ENCODE results near the gene TBC1D2B. TPM values are rescaled to one million over a fixed set of nuclear protein-coding genes. Genes with fewer than 3 reads are reported as not detected.
A peak's percentile ranks its signal among the peaks of the same experiment; 100 is the strongest.

Gene TBC1D2B
- total RNA-seq, 2 donors from 2014 or later = 54.0 to 58.5 TPM

DNA sequence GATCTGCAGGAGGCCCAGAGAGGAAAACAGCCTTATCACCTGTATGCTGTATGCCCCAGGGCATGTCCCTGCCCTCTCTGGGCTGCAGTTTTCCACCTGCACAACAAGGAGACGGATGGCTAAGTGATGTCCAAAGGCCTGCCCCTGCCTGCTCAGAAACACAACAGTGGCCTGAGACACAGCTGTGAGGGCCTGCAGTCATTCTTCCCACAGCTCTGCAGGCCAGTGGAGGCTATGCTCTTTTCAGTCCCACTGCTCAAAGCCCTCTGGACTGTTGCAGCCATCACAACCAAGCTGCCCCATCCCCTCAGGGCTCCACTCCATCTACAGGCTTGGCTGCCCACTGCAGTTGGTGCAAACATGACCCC, 5.2 kb upstream of the TBC1D2B start:
- TF ChIP-seq, protein P1, sequence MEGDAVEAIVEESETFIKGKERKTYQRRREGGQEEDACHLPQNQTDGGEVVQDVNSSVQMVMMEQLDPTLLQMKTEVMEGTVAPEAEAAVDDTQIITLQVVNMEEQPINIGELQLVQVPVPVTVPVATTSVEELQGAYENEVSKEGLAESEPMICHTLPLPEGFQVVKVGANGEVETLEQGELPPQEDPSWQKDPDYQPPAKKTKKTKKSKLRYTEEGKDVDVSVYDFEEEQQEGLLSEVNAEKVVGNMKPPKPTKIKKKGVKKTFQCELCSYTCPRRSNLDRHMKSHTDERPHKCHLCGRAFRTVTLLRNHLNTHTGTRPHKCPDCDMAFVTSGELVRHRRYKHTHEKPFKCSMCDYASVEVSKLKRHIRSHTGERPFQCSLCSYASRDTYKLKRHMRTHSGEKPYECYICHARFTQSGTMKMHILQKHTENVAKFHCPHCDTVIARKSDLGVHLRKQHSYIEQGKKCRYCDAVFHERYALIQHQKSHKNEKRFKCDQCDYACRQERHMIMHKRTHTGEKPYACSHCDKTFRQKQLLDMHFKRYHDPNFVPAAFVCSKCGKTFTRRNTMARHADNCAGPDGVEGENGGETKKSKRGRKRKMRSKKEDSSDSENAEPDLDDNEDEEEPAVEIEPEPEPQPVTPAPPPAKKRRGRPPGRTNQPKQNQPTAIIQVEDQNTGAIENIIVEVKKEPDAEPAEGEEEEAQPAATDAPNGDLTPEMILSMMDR (IDR thresholded peaks at IDR 0.05) = no peak
- ATAC-seq (ENCODE audit: insufficient number of reproducible peaks, low FRiP score, low read depth) (no peak), DNase-seq (ENCODE audit: low spot score) (no peak)
- no peaks in the 10 kb centered on the region for H3K27me3 ChIP-seq (replicated peaks; ENCODE audit: insufficient read depth)
- H3K4me3 ChIP-seq = no peak overlapping the region
- H3K4me1 ChIP-seq (ENCODE audit: control insufficient read depth in 1 of 2, low read depth in 2 of 2) = peaks cover 0 to 6% of the 10 kb centered on the region in 2 donors
- H3K9me3 ChIP-seq = no peaks in the 10 kb centered on the region
- H3K27ac ChIP-seq = no peak overlapping the region
- H3K36me3 ChIP-seq = no peaks in the 10 kb centered on the region

DNA sequence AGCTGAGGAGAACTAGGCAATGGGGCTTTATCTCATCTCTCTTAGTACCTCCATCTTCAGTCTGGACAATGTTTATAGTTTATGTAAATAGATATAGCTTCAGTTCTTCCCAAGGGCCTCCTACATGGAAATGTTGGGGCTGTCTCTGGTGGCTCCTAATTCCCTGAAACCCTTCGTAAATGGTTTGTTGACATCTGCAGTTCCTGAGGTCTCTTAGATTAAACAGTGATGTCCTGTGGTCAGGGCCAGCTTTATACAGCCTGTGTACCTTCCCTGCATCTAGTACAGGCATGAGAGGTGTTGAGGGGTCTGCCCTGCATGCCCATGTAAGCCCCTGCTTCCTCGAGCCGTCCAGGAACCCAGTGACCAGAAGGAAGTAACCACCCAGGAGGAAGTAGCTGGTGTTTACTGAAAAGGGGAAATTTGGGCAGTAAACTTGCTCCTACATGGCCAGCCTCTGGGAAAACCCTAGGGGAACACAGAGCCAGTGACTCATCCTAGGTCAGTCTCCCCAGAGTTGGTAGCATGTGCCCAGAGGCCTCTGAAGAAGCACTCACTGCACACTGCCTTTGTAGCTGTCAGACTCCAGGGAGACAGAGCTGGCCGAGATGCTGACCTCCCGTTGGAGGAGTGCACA, 4.7 kb upstream of the TBC1D2B start:
- ATAC-seq (ENCODE audit: insufficient number of reproducible peaks, low FRiP score, low read depth) (no peak), DNase-seq (ENCODE audit: low spot score) (no peak)
- Histone ChIP-seq H3K27me3 (replicated peaks; ENCODE audit: insufficient read depth) (no peaks in the 10 kb centered on the region), H3K4me1 (ENCODE audit: control insufficient read depth in 1 of 2, low read depth in 2 of 2) (peaks cover 0 to 6% of the 10 kb centered on the region in 2 donors), H3K36me3 (no peaks in the 10 kb centered on the region), H3K9me3 (no peaks in the 10 kb centered on the region), H3K27ac (no peak overlapping the region), H3K4me3 (no peak overlapping the region)
- TF ChIP-seq, protein P1 (IDR thresholded peaks at IDR 0.05) = no peak

DNA sequence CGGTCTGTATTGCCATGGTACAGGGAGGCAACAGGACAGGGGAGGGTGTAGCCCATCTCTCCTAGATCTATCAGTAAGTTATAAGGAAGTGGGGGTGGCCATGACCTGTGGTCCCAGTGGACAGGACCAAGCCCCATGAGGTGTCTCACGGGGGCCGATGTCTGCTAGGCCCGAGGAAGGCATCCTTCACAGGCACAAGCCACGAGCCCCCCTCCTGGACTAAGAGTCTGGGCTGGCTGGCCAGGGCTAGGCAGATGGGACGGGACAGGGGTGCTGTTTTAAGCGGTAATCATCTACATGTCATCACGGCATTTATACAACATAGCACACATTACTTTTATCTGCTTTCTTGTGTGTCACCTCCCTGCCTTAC, 2.6 kb upstream of the TBC1D2B start:
- H3K9me3 ChIP-seq = no peaks in the 10 kb centered on the region
- H3K4me1 ChIP-seq (ENCODE audit: control insufficient read depth in 1 of 2, low read depth in 2 of 2) = peaks cover 11 to 23% of the 10 kb centered on the region in 2 donors
- no peak overlapping the region for H3K27ac ChIP-seq
- no peak overlapping the region for H3K4me3 ChIP-seq
- TF ChIP-seq, protein P1 (IDR thresholded peaks at IDR 0.05) = no peak
- H3K27me3 ChIP-seq (replicated peaks; ENCODE audit: insufficient read depth) = no peaks in the 10 kb centered on the region
- DNase-seq (ENCODE audit: low spot score) (no peak), ATAC-seq (ENCODE audit: insufficient number of reproducible peaks, low FRiP score, low read depth) (no peak)
- H3K36me3 ChIP-seq = no peaks in the 10 kb centered on the region

DNA sequence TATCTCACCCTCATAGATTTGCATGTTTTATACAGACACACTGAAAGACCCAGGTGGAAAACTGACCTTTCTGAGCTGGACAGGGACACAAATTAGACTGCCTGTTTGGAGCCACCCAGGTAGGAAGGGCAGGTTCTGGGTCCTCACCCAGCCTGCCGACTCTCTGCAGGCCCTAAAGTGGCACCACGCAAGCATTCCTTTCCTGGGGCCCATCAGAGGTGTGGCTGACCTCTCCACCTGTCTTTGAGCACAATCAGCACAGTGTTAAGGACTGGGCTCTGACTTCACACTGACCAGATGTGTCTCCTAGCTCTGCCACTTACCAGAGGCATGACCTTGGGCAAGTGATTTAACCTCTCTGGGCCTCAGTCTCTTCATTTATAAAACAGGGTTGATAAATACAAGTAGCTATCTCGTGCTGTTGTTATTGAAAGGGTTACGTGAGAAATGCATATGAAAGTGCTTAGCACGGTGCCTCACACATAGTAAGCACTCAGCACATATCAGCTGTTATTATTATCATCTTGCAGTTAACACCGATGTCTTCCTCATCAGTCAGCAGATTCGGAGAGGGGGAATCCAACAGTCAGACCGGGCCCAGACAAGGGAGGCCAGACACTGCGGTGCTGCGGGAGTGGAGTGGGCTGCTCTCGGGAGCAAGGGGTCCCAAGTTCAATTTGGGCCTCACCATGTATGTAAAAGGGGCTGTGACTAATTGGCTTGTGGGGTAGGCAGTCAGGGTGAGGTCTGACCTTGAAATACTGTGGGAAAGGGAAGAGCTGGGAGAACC, 2.0 kb upstream of the TBC1D2B start:
- Histone ChIP-seq H3K9me3 (no peaks in the 10 kb centered on the region), H3K36me3 (no peaks in the 10 kb centered on the region), H3K27ac (no peak overlapping the region), H3K4me3 (no peak overlapping the region), H3K27me3 (replicated peaks; ENCODE audit: insufficient read depth) (no peaks in the 10 kb centered on the region), H3K4me1 (ENCODE audit: control insufficient read depth in 1 of 2, low read depth in 2 of 2) (peaks cover 12 to 28% of the 10 kb centered on the region in 2 donors)
- ATAC-seq (ENCODE audit: insufficient number of reproducible peaks, low FRiP score, low read depth) = no peak
- DNase-seq (ENCODE audit: low spot score) = no peak
- TF ChIP-seq, protein P1 (IDR thresholded peaks at IDR 0.05) = no peak

DNA sequence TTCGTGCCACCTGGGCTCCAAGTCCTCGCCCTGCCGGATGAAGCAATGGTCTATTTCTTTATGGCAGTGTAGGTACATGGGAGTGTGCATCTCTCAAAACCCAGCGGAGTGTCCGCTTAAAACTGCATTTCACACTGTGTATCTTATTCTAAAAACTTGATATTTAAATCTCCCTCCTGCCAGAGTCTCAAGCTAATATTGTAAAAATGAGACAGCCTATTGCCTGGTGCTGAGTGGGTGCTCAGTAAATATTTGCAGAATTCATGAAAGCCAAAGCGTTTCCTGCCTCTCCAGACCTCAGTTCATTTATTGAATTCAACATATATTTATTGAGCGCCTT, 330 bp upstream of the TBC1D2B start:
- ATAC-seq (ENCODE audit: insufficient number of reproducible peaks, low FRiP score, low read depth) (no peak), DNase-seq (ENCODE audit: low spot score) (no peak)
- Histone ChIP-seq H3K27ac (peak overlapping the region; percentile 69 to 88), H3K36me3 (no peaks in the 10 kb centered on the region), H3K4me1 (ENCODE audit: control insufficient read depth in 1 of 2, low read depth in 2 of 2) (peaks cover 18 to 43% of the 10 kb centered on the region in 2 donors), H3K27me3 (replicated peaks; ENCODE audit: insufficient read depth) (no peaks in the 10 kb centered on the region), H3K4me3 (peak overlapping the region; percentile 94), H3K9me3 (no peaks in the 10 kb centered on the region)
- TF ChIP-seq, protein P1 (IDR thresholded peaks at IDR 0.05) = no peak
